ENCODE measurements around the gene CENPP. TPM values are rescaled to one million over a fixed set of nuclear protein-coding genes. Genes with fewer than 3 reads are reported as not detected.
A peak's percentile ranks its signal among the peaks of the same experiment; 100 is the strongest.
"Not testable (repeated sequence)": the region's sequence is repeated elsewhere in the genome, so short reads cannot be mapped to it uniquely, and the experiment has no call there.

CENPP gene
- total RNA-seq, 2 experiments from 2014 or later: 23.3 to 31.6 TPM

DNA sequence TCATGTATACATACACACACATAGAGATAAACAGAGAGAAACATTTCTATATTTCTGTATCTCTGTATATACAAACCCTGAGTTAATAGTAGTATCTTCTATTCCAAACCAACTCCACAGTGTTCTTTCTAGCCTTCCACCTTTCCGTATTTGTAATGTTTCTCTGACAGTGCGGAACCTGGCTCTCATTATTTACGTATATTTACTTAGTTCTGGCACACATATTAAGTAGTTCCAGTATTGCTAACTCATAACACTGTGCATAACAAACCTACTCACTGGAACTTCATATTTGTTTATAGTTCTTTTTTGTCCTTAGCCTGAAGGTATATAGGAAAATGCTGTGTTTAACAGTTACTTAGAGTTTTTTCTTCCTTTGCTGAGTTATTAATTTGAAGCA lies 72.1 kb downstream of the CENPP start:
- POLR2A ChIA-PET: no interaction called here
- H3K4me1 Mint-ChIP-seq: no peaks in the 10 kb centered on the region
- no peaks in the 10 kb centered on the region for H3K27me3 Mint-ChIP-seq
- H3K36me3 Mint-ChIP-seq (ENCODE audit: low read depth): peaks cover 1% of the 10 kb centered on the region
- CTCF ChIA-PET: no interaction called here
- H3K9me3 Mint-ChIP-seq: no peaks in the 10 kb centered on the region
- H3K4me3 Mint-ChIP-seq: no peak overlapping the region
- no peak overlapping the region for H3K27ac Mint-ChIP-seq
- DNase-seq: no peak

GRCh38 chr9:92402360-92402759 lies 76.6 kb downstream of the CENPP start:
- DNase-seq: no peak
- POLR2A ChIA-PET: no interaction called here
- peaks cover 26% of the 10 kb centered on the region for H3K4me1 Mint-ChIP-seq
- peaks cover 4% of the 10 kb centered on the region for H3K9me3 Mint-ChIP-seq
- no peak overlapping the region for H3K27ac Mint-ChIP-seq
- H3K36me3 Mint-ChIP-seq (ENCODE audit: low read depth): peaks cover 3% of the 10 kb centered on the region
- no peak overlapping the region for H3K4me3 Mint-ChIP-seq
- CTCF ChIA-PET: interaction anchor here (0.7 kb wide), 2 partner anchors 33 to 127 kb away, joined by 3 read pairs; no protein-coding TSS in a partner anchor
- H3K27me3 Mint-ChIP-seq: no peaks in the 10 kb centered on the region

DNA sequence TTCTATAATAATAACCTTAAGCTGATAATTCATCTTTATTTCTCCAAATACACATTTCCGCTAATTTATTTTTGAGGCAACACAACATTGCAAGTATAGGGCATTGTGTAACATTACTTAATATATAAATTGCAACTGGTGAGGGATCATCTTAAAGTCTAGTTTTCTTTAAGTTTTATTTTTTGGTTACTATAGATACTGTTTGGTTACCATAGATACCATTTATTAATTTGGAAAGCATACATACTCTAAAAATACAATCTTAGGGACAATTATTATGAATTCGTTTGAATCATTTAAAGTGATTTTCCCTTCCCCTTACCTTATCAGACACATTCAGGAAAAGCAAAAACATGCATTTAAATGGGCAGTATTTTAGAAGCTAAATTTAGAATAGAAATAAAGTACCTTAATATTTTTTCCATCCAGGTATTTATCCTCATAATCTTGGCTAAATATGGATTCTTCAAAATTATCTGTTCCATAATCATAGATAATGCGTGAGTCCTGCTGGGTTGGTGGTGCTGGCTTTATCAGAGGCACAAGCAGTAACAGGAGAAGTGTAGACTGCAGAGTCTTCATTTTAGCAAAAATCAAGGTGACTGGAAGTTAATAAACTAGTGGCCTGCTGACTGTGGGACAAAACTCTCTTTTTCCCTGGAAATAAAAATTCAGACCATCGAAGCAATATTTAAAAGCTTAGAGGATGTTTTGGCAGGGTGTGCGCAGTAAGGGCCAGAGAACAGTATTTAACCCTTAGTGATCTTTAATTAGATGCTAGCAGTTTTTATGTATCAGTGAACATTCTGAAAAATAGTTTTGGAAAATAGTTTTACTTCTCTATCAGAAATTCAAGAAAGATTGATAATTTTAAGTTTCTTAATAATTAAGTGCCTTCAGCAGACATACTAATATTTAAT lies 77.3 kb downstream of the CENPP start:
- ChIA-PET CTCF (interaction anchor here (0.7 kb wide), 1 partner anchor 128 kb away, joined by 3 read pairs; no protein-coding TSS in a partner anchor), POLR2A (no interaction called here)
- Mint-ChIP-seq H3K4me1 (peaks cover 27% of the 10 kb centered on the region), H3K27me3 (no peaks in the 10 kb centered on the region), H3K36me3 (ENCODE audit: low read depth) (peaks cover 2% of the 10 kb centered on the region), H3K9me3 (peaks cover 4% of the 10 kb centered on the region), H3K4me3 (no peak overlapping the region), H3K27ac (no peak overlapping the region)
- no peak for DNase-seq

DNA sequence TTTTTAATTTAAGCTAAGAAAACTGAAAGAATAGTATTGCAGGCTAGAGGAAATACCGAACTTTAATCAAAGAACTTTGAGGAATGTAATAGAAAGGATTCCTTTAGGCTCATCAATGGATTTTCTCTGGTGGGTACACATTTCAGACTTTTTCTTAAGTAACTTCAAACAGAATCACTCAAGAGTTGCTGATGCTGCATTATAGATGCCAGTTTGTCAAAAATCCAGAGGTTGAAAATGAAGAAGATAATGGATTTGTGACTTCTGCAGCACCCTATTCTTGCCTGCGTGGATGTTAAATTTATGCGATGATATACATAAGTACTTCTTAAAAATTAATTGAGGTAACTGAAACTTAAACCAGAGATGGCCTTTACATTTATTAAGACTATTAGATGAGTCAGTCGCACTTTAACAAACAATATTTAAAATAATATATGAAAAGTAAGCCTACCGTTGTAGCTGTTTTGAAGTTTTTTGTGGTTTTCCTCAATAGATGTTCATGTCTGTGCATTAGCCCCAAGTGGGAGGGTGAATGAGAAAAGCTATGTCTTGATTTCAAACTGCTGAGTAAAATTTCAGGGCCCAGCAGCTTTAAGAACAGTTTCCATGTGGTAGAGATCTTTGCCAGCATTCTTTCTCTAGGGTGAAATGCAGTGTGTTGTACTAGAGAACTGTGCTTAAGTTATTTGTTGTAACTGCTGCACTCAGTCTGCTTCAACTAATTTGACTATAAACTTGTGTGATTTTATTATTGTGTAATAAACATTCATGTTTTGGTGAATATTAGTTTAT lies 78.5 kb downstream of the CENPP start, which contains the start of gene OGN:
OGN (minus strand) TSS at position 537 of the 795 bp plus-strand sequence. CDS start 1,171 bp downstream, outside the sequence.
- ChIA-PET CTCF (no interaction called here), POLR2A (no interaction called here)
- peaks cover 27% of the 10 kb centered on the region for H3K4me1 Mint-ChIP-seq
- no peaks in the 10 kb centered on the region for H3K27me3 Mint-ChIP-seq
- DNase-seq: no peak
- H3K4me3 Mint-ChIP-seq: no peak within 1 kb of the TSS
- H3K27ac Mint-ChIP-seq: no peak within 1 kb of the TSS
- peaks cover 2% of the 10 kb centered on the region for H3K36me3 Mint-ChIP-seq (ENCODE audit: low read depth)
- H3K9me3 Mint-ChIP-seq: peaks cover 4% of the 10 kb centered on the region

DNA sequence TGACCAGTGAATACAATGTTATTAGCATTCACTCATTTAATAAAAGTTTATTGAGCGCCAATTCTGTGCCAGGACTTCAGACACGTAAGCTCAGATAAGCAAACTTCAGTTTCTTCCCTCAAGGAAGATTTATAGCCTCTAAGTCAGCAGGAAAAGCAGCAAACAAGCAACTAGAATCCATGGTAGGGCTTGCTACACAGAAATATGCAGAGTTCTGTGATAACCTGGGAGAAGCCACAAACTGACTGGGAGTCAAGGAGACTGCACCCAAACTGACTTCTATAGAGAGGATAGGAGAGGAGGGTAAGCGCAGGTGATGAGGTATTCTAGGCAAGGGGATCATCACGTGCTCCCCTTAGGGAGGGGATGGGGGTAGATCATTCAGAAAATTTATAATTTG lies 80.1 kb downstream of the CENPP start:
- Mint-ChIP-seq H3K4me1 (peaks cover 29% of the 10 kb centered on the region), H3K27ac (peak overlapping the region; percentile 81), H3K9me3 (peaks cover 4% of the 10 kb centered on the region), H3K4me3 (peak overlapping the region; percentile 48), H3K36me3 (ENCODE audit: low read depth) (peaks cover 2% of the 10 kb centered on the region), H3K27me3 (no peaks in the 10 kb centered on the region)
- ChIA-PET CTCF (interaction anchor here (1.9 kb wide), 1 partner anchor 19 kb away, joined by 5 read pairs; no protein-coding TSS in a partner anchor), POLR2A (no interaction called here)
- no peak for DNase-seq

DNA sequence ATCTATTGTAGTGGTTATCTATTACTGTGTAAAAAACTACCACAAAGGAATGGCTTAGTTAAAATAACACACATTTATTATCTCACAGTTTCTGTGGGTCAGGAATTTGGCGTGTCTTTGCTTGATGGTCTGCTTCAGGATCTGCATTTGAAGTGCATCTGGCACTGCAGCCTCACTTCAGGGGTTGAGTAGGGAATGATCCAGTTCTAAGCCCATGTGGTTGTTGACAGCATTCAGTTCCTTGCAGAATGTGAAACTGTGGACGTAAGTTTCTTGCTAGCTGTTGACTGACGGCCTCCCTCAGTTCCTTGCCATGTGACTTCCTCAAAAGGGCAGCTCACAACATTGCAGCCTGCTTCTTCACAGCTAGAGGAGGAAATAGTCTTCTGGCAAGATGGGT lies 80.7 kb downstream of the CENPP start:
- H3K27ac Mint-ChIP-seq: peak overlapping the region; percentile 81
- peaks cover 2% of the 10 kb centered on the region for H3K36me3 Mint-ChIP-seq (ENCODE audit: low read depth)
- CTCF ChIA-PET: interaction anchor here (1.9 kb wide), 1 partner anchor 19 kb away, joined by 5 read pairs; no protein-coding TSS in a partner anchor
- H3K27me3 Mint-ChIP-seq: no peaks in the 10 kb centered on the region
- peak; percentile 61 for DNase-seq
- H3K4me1 Mint-ChIP-seq: peaks cover 29% of the 10 kb centered on the region
- peaks cover 4% of the 10 kb centered on the region for H3K9me3 Mint-ChIP-seq
- POLR2A ChIA-PET: no interaction called here
- H3K4me3 Mint-ChIP-seq: peak overlapping the region; percentile 48

- CTCF ChIA-PET: interaction anchor here (1.5 kb wide), 1 partner anchor 21 kb away, joined by 3 read pairs; no protein-coding TSS in a partner anchor
- peaks cover 29% of the 10 kb centered on the region for H3K4me1 Mint-ChIP-seq
- no peak overlapping the region for H3K27ac Mint-ChIP-seq
- peaks cover 2% of the 10 kb centered on the region for H3K36me3 Mint-ChIP-seq (ENCODE audit: low read depth)
- H3K27me3 Mint-ChIP-seq: no peaks in the 10 kb centered on the region
- DNase-seq: no peak
- POLR2A ChIA-PET: interaction anchor here (0.6 kb wide), 1 partner anchor 29 kb away, joined by 11 read pairs; no protein-coding TSS in a partner anchor
- peaks cover 4% of the 10 kb centered on the region for H3K9me3 Mint-ChIP-seq
- H3K4me3 Mint-ChIP-seq: no peak overlapping the region
Measured at GRCh38 chr9:92407818-92408217, 82.1 kb downstream of the CENPP start.

GRCh38 chr9:92408747-92409478 lies 83.2 kb downstream of the CENPP start:
- Mint-ChIP-seq H3K4me1 (peaks cover 29% of the 10 kb centered on the region), H3K4me3 (no peak overlapping the region), H3K27me3 (no peaks in the 10 kb centered on the region), H3K27ac (no peak overlapping the region), H3K9me3 (peaks cover 4% of the 10 kb centered on the region), H3K36me3 (ENCODE audit: low read depth) (peaks cover 2% of the 10 kb centered on the region)
- ChIA-PET POLR2A (no interaction called here), CTCF (interaction anchor here (0.6 kb wide), 2 partner anchors 23 to 174 kb away, joined by 3 read pairs; no protein-coding TSS in a partner anchor)
- no peak for DNase-seq

DNA sequence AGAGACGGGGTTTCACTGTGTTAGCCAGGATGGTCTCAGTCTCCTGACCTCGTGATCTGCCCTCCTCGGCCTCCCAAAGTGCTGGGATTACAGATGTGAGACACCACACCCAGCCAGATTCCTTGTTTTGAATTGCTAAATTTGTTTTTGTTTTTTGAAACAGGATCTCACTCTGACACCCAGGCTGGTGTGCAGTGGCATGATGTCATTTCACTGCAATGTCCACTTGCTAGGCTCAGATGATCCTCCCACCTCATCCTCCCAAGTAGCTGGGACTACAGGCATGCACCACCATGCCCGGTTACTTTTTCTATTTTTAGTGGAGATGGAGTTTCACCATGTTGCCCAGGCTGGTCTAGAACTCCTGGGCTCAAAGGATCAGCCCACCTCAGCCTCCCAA lies 85.4 kb downstream of the CENPP start:
- H3K9me3 Mint-ChIP-seq; DNase-seq; H3K36me3 Mint-ChIP-seq (ENCODE audit: low read depth); H3K4me3 Mint-ChIP-seq; H3K27me3 Mint-ChIP-seq; POLR2A ChIA-PET; CTCF ChIA-PET; H3K27ac Mint-ChIP-seq: not testable (repeated sequence)
- peaks cover 16% of the 10 kb centered on the region for H3K4me1 Mint-ChIP-seq

- peaks cover 2% of the 10 kb centered on the region for H3K4me1 Mint-ChIP-seq
- CTCF ChIA-PET: interaction anchor here (0.8 kb wide), 1 partner anchor 46 kb away, joined by 3 read pairs; no protein-coding TSS in a partner anchor
- no peak overlapping the region for H3K4me3 Mint-ChIP-seq
- no peak for DNase-seq
- no peaks in the 10 kb centered on the region for H3K27me3 Mint-ChIP-seq
- POLR2A ChIA-PET: no interaction called here
- no peaks in the 10 kb centered on the region for H3K36me3 Mint-ChIP-seq (ENCODE audit: low read depth)
- no peak overlapping the region for H3K27ac Mint-ChIP-seq
- no peaks in the 10 kb centered on the region for H3K9me3 Mint-ChIP-seq
Measured at GRCh38 chr9:92414566-92414965, 88.8 kb downstream of the CENPP start.

DNA sequence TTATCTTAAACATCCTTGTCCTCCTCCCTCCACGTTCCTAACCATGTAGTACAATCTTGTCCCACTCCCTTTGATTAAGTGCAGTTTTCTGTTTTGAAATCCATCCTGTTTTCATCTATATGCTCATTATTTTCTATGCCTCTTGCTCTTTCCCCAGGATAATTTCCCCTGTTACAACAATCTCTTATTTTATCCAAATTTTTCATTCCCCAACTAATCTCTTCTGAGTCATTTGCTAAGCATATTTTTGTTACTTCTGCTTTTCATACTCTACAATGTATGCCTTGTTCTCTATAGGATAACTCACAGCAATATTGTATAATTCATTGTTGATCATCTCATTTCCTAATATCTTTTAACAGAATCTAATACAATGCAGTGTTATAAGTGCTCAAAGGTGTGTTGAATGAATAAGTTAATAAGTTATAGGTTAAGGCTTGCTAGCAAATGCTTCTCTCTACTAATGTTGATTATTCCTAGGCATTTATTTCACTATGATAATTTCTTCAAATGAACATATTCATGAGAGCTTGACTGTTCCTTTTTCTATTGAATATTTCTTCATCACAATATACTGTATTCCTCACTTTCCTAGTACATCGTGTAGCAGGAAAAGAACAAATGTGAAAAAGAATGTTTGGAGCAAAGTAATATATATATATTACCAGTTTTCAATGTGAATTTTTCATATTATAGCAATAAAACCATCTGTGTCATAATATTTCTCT lies 97.0 kb downstream of the CENPP start:
- DNase-seq: no peak
- peaks cover 5% of the 10 kb centered on the region for H3K4me1 Mint-ChIP-seq
- H3K36me3 Mint-ChIP-seq (ENCODE audit: low read depth): peaks cover 2% of the 10 kb centered on the region
- CTCF ChIA-PET: no interaction called here
- H3K27me3 Mint-ChIP-seq: no peaks in the 10 kb centered on the region
- POLR2A ChIA-PET: no interaction called here
- no peak overlapping the region for H3K4me3 Mint-ChIP-seq
- H3K27ac Mint-ChIP-seq: no peak overlapping the region
- H3K9me3 Mint-ChIP-seq: no peaks in the 10 kb centered on the region

DNA sequence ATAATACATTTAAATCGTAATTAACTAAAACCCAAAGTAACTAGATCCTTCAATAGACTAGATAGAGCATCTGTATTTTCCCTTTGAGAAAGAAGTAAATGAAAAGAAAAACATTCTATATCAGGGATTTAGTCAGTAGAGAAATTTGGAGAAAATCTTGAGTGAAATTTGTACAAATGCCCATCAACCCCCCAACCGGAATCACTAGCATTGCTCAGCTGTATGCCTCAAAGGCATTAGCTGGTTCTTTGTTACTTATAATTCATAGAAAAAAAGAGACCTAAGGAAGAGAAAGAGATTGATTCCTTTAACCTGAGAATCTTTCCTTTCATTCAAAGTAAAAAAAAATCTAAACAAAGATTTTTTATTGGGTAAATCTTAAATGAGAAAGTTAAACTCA lies 97.9 kb downstream of the CENPP start:
- Mint-ChIP-seq H3K27me3 (no peaks in the 10 kb centered on the region), H3K4me3 (no peak overlapping the region), H3K27ac (no peak overlapping the region), H3K9me3 (no peaks in the 10 kb centered on the region), H3K4me1 (peaks cover 5% of the 10 kb centered on the region), H3K36me3 (ENCODE audit: low read depth) (peaks cover 2% of the 10 kb centered on the region)
- ChIA-PET POLR2A (no interaction called here), CTCF (no interaction called here)
- no peak for DNase-seq

Data from activated CD4-positive, alpha-beta T cell treated with anti-CD3 and anti-CD28 coated beads, Interleukin-2, amount 10 ng/mL, durations not matched to agents 7 days and 5 days (primary cell).